DOHH2 (cell line): ENCODE data around the gene CFAP251.

ENCODE experiments used
- H3F3A ChIP-seq: fragments of 200-600 bp; sonication (generic), shearing (Covaris generic); 2 replicates; pipeline ENCODE4 v1.6.0; 2016; ENCODE audit warnings: antibody characterized with exemption, mild to moderate bottlenecking; ENCODE audit not compliant: control insufficient read depth, insufficient read depth
- H3K27ac ChIP-seq: fragments of 200-600 bp; sonication (generic); 2 replicates; pipeline ENCODE4 v1.5.1; 2014; ENCODE audit warnings: low read depth, mild to moderate bottlenecking, low read length, moderate library complexity
- H3K27me3 ChIP-seq: fragments of 200-600 bp; sonication (generic); 2 replicates; pipeline ENCODE4 v1.6.1; 2014; ENCODE audit warnings: mild to moderate bottlenecking, low read length, mixed read lengths; ENCODE audit not compliant: control insufficient read depth
- H3K36me3 ChIP-seq: fragments of 200-600 bp; sonication (generic); 2 replicates; pipeline ENCODE4 v1.6.1; 2014; ENCODE audit warnings: mild to moderate bottlenecking, low read length, moderate library complexity, mixed read lengths; ENCODE audit not compliant: control insufficient read depth
- H3K4me1 ChIP-seq: fragments of 200-600 bp; sonication (generic); 2 replicates; pipeline ENCODE4 v1.6.1; 2014; ENCODE audit warnings: mild to moderate bottlenecking, low read length, mixed read lengths; ENCODE audit not compliant: control insufficient read depth
- H3K4me2 ChIP-seq: fragments of 200-600 bp; sonication (generic); 2 replicates; pipeline ENCODE4 v1.6.0; 2014; ENCODE audit warnings: mild to moderate bottlenecking, low read length, moderate library complexity
- H3K4me3 ChIP-seq: fragments of 200-600 bp; sonication (generic); 2 replicates; pipeline ENCODE4 v1.5.1; 2014; ENCODE audit warnings: mild to moderate bottlenecking, low read length, mixed read lengths
- H3K79me2 ChIP-seq: fragments of 200-600 bp; sonication (generic); 2 replicates; pipeline ENCODE4 v1.6.1; 2014; ENCODE audit warnings: mild to moderate bottlenecking, low read length, mixed read lengths; ENCODE audit not compliant: control insufficient read depth
- H3K9me2 ChIP-seq: fragments of 200-600 bp; sonication (generic); replicated peaks from 2 replicates; pipeline ENCODE4 v1.6.1; 2014; ENCODE audit warnings: mild to moderate bottlenecking, low read length, mixed read lengths; ENCODE audit not compliant: control insufficient read depth
- H3K9me3 ChIP-seq: fragments of 200-600 bp; sonication (generic); 2 replicates; pipeline ENCODE4 v1.6.1; 2014; ENCODE audit warnings: antibody characterized with exemption, low read length, mixed read lengths; ENCODE audit not compliant: control insufficient read depth, insufficient read depth
- H4K20me1 ChIP-seq: fragments of 200-600 bp; sonication (generic); 2 replicates; pipeline ENCODE4 v1.6.0; 2014; ENCODE audit warnings: low read depth, mild to moderate bottlenecking, antibody characterized with exemption, low read length, moderate library complexity; ENCODE audit not compliant: control insufficient read depth, insufficient read depth
- EZH2phosphoT487 ChIP-seq: fragments of 200-600 bp; sonication (generic); IDR thresholded peaks from 2 replicates; pipeline ENCODE4 v1.6.1; 2017; ENCODE audit warnings: borderline replicate concordance, mild to moderate bottlenecking, antibody characterized with exemption, low read length, moderate library complexity, mixed read lengths
- TF ChIP-seq, protein P1 (sequence below): fragments of 200-600 bp; sonication (generic); IDR thresholded peaks from one replicate; pipeline ENCODE4 v1.5.1; 2014; ENCODE audit warnings: antibody characterized with exemption, mild to moderate bottlenecking, low read depth, low read length; ENCODE audit not compliant: poor library complexity, severe bottlenecking

CFAP251 gene

DNA sequence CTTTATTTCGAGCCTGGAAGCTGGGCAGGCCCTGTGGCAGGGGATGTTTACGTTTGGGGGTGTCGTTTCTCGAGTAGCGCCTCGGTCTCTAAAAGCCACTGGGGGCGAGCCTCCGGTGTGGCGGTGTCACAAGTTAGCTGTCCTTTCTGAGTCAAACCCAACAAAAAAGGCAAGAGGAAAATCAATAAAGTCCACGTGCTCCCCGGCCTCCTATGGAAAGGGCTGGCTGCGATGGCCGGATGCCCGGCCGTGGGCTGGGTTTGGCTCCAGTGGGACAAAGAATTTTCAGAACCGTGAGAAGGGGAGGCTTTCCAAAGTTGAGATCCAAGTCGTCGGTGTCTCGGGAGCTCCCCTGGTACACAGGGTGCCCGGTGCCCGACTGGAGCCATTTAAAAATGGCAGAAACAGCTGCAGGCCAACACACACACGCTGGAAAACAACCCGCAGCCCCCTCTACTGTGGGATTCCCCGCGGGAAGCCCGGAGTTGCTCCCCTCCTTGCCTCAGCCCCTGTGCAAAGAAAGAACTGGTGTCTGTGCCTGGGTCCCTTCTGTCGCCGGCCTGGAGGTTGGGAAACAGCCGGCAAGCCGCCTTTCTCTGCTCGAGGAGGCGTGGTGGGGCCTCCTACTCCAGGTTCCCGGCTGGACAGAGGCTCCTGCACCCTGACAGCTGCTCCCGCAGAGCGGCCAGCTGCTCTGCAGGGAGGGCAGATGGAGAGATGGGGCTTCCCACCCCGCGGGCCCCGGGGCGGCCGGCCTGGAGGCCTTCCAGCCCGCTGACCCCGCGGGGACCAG lies 105.1 kb downstream of the CFAP251 start:
- peak overlapping the region; percentile 98 for H3K4me3 ChIP-seq
- H4K20me1 ChIP-seq, result no peaks in the 10 kb centered on the region
- no peaks in the 10 kb centered on the region for H3K9me3 ChIP-seq
- TF ChIP-seq, protein P1, sequence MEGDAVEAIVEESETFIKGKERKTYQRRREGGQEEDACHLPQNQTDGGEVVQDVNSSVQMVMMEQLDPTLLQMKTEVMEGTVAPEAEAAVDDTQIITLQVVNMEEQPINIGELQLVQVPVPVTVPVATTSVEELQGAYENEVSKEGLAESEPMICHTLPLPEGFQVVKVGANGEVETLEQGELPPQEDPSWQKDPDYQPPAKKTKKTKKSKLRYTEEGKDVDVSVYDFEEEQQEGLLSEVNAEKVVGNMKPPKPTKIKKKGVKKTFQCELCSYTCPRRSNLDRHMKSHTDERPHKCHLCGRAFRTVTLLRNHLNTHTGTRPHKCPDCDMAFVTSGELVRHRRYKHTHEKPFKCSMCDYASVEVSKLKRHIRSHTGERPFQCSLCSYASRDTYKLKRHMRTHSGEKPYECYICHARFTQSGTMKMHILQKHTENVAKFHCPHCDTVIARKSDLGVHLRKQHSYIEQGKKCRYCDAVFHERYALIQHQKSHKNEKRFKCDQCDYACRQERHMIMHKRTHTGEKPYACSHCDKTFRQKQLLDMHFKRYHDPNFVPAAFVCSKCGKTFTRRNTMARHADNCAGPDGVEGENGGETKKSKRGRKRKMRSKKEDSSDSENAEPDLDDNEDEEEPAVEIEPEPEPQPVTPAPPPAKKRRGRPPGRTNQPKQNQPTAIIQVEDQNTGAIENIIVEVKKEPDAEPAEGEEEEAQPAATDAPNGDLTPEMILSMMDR, result no peak
- no peak for TF ChIP-seq EZH2phosphoT487
- H3K27ac ChIP-seq, result peak overlapping the region; percentile 99
- peak overlapping the region; percentile 72 for H3K4me2 ChIP-seq
- no peaks in the 10 kb centered on the region for H3K27me3 ChIP-seq
- peaks cover 46% of the 10 kb centered on the region for H3F3A ChIP-seq
- peaks cover 95% of the 10 kb centered on the region for H3K79me2 ChIP-seq
- peaks cover 69% of the 10 kb centered on the region for H3K4me1 ChIP-seq
- H3K36me3 ChIP-seq, result peaks cover 77% of the 10 kb centered on the region
- H3K9me2 ChIP-seq, result no peaks in the 10 kb centered on the region

GRCh38 chr12:122024132-122024785 lies 105.9 kb downstream of the CFAP251 start:
- no peaks in the 10 kb centered on the region for H3K9me2 ChIP-seq
- no peaks in the 10 kb centered on the region for H3K9me3 ChIP-seq
- H3K79me2 ChIP-seq, result peaks cover 95% of the 10 kb centered on the region
- no peaks in the 10 kb centered on the region for H4K20me1 ChIP-seq
- peak overlapping the region; percentile 98 for H3K4me3 ChIP-seq
- peak overlapping the region; percentile 99 for H3K27ac ChIP-seq
- peaks cover 77% of the 10 kb centered on the region for H3K36me3 ChIP-seq
- H3F3A ChIP-seq, result peaks cover 41% of the 10 kb centered on the region
- H3K4me2 ChIP-seq, result peak overlapping the region; percentile 72
- H3K4me1 ChIP-seq, result peaks cover 69% of the 10 kb centered on the region
- TF ChIP-seq EZH2phosphoT487, result no peak
- no peaks in the 10 kb centered on the region for H3K27me3 ChIP-seq

GRCh38 chr12:122026706-122027333 lies 108.4 kb downstream of the CFAP251 start:
- Histone ChIP-seq H3K79me2 (peaks cover 96% of the 10 kb centered on the region), H3F3A (peaks cover 31% of the 10 kb centered on the region), H3K9me2 (no peaks in the 10 kb centered on the region), H3K4me2 (peak overlapping the region; percentile 72), H3K27me3 (no peaks in the 10 kb centered on the region), H3K4me3 (peak overlapping the region; percentile 74), H3K27ac (peak overlapping the region; percentile 99), H4K20me1 (peaks cover 5% of the 10 kb centered on the region; the same call in 1 of the 2 replicates), H3K36me3 (peaks cover 78% of the 10 kb centered on the region), H3K9me3 (no peaks in the 10 kb centered on the region), H3K4me1 (peaks cover 78% of the 10 kb centered on the region)
- no peak for TF ChIP-seq EZH2phosphoT487
- TF ChIP-seq, protein P1, result peak; percentile 37
